GM12865 (cell line): Measurements from ENCODE around the gene RTKN2.
A peak's percentile ranks its signal among the peaks of the same experiment; 100 is the strongest.
"Not testable (repeated sequence)": the region's sequence is repeated elsewhere in the genome, so short reads cannot be mapped to it uniquely, and the experiment has no call there.

Experiments used
- DNase-seq: peaks from one replicate; pipeline ENCODE4 v3.0.0; 2010; ENCODE audit warnings: low read depth
- H3K4me3 ChIP-seq: 2 replicates; pipeline ENCODE4 v1.5.1; 2011; ENCODE audit warnings: mild to moderate bottlenecking, low read depth, low read length, control low read depth
- CTCF ChIP-seq: IDR thresholded peaks from 2 replicates; pipeline ENCODE4 v1.5.1; 2011; ENCODE audit warnings: low read length, control low read depth, low read depth, inconsistent platforms; ENCODE audit not compliant: insufficient read depth; ENCODE audit errors: missing control alignments

Gene RTKN2

GRCh38 chr10:62249957-62250356, 18.7 kb downstream of the RTKN2 start:
- no peak for DNase-seq
- H3K4me3 ChIP-seq: no peak overlapping the region
- no peak for TF ChIP-seq CTCF

- no peak overlapping the region for H3K4me3 ChIP-seq
- peak; percentile 6 for TF ChIP-seq CTCF
- DNase-seq: no peak
These were observed 20.2 kb downstream of the RTKN2 start for GRCh38 chr10:62248465-62248864.

DNA sequence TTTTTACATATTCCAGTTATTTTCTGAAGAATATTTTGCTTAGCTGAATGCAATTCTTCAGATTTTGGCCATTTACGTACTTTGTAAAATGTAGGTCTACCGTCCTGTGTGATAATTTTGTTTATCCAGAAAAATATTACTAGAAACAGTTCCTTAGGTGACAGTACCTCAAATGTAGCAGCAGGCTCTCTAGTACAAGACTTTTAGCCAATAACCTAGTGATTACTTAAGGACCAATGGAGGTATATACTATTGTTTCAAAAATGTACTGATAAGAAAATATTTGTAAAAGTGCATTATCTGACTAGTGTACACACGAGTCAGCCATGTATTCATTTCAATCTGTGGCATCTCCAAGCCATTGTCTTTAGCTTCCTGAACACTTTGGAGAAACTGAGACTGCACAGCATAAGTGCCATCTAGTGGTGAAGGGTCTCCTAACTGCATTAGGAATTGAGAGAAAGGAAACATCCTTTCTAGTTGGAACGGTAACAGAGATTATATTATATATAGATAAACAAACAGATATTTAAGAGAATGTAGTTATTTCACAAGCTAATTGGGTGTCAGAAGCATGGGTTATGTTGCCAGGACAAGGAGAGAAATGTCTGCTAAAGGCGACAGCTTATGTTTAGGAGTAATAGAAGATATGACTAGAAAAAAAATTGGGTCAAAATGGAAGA, 23.7 kb downstream of the RTKN2 start:
- peak; percentile 83 for TF ChIP-seq CTCF
- peak; percentile 81 for DNase-seq
- H3K4me3 ChIP-seq: no peak overlapping the region

- peak overlapping the region; percentile 43 for H3K4me3 ChIP-seq
- TF ChIP-seq CTCF: no peak
- no peak for DNase-seq
These were observed 24.6 kb downstream of the RTKN2 start for GRCh38 chr10:62244088-62244487.

DNA sequence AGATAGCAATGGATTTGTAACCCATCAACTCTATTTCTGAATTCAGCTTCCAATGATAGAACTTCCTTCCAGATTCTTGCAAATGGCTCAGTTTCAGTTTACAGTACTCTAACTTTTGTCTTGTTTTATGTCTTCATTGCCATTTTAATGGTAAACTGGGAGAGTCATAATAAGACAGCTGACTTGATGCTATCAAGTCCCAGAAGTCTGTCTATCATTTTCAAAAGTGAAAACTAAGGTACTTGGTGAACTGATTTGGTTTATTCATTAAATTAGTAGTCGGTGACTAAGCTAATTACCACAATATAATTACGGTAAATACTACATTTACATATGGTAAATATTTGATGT, 25.0 kb downstream of the RTKN2 start:
- peak; percentile 32 for DNase-seq
- H3K4me3 ChIP-seq: peak overlapping the region; percentile 43
- TF ChIP-seq CTCF: no peak

DNA sequence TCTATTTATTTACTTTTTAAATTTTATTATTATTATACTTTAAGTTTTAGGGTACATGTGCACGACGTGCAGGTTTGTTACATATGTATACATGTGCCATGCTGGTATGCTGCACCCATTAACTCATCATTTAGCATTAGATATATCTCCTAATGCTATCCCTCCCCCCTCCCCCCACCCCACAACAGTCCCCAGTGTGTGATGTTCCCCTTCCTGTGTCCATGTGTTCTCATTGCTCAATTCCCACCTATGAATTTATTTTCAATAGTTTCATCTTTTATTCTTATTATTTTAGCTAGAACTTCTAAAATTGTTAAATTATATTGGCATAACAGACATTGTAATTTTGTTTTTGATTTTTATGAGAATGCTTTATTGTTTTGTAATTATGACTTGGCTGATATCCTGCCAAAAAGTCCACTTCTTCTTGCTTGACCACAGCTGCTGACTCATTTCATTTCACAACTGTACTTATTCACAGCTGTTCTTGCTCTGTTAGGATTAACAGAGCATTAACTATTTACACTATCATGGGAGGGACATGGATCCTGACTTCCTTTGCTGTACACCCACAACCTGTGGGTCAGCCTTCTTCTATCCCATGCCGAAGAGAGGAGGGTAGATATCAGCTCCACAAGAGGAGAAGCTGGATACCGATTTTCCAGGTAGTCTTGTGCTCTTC, 25.5 kb downstream of the RTKN2 start:
- peak overlapping the region; percentile 43 for H3K4me3 ChIP-seq
- DNase-seq: peak; percentile 77

DNA sequence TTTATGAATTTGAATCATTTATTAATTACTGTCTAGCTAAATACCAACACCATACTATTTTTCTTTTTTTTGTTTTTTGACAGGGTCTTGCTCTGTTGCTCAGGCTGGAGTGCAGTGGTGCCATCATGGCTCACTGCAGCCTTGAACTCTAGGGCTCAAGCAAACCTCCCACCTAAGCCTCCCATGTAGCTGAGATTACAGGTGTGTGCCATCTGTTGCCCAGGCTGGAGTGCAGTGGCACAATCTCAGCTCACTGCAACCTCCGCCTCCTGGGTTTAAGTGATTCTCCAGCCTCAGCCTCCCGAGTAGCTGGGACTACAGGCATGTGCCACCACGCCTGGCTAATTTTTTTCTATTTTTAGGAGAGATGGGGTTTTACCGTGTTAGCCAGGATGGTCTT, 27.1 kb downstream of the RTKN2 start:
- not testable (repeated sequence) for H3K4me3 ChIP-seq, DNase-seq

DNA sequence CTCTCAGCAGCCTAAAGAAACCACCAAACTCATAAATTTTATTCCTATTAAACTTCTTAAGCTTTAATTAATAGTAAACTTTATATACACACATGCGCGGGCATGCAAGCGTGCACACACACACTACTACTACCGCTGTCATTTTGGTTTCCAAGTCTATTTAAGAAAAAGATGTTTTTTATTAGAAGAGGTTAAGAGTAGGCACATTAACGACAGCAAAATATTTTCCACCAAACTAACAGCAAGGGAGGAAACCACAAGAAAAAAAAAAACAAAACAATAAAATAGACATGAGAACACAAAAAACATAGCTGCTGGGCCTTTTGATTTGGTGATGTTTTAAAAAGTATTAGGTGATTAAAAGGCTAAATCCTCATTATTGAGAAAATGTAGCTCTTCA, 28.6 kb downstream of the RTKN2 start:
- H3K4me3 ChIP-seq: no peak overlapping the region
- DNase-seq: no peak
- TF ChIP-seq CTCF: no peak
